ENCODE results near the gene DECR2. TPM values are rescaled to one million over a fixed set of nuclear protein-coding genes. Genes with fewer than 3 reads are reported as not detected.
"Not testable (repeated sequence)": the region's sequence is repeated elsewhere in the genome, so short reads cannot be mapped to it uniquely, and the experiment has no call there.

DECR2 gene
- total and polyA plus RNA-seq, 9 of the 15 experiments (the other 6 are each of a cell fraction or from before 2014, with no cell fraction given): 1.0 to 31.9 (median 10.3) TPM

DNA sequence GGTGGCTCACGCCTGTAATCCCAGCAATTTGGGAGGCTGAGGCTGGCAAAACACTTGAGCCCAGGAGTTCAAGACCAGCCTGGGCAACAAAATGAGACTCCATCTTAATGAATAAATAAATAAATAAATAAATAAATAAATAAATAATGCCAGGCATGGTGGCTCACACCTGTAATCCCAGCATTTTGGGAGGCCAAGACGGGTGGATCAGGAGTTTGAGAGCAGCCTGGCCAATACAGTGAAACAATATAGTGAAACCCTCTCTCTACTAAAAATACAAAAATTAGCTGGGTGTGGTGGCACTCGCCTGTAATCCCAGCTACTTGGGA, 13.4 kb downstream of the DECR2 start:
- H3K4me3 ChIP-seq; H3K9me3 ChIP-seq (replicated peaks; ENCODE audit: control insufficient read depth, insufficient read depth, low read depth, low read length); FAIRE-seq; H3K79me2 ChIP-seq (ENCODE audit: control insufficient read depth, insufficient read depth, low read length); DNase-seq (ENCODE audit: extremely low read depth in 1 of 4, low spot score in 3 of 4); H3K27ac ChIP-seq (ENCODE audit: extremely low read depth, low read depth, low read length); H3K4me2 ChIP-seq (ENCODE audit: insufficient read depth, low read length); ATAC-seq; CTCF ChIA-PET (ENCODE audit: low intra/inter-chr PET ratio); H4K20me1 ChIP-seq (replicated peaks; ENCODE audit: control insufficient read depth, insufficient read depth, low read length); H3K36me3 ChIP-seq (ENCODE audit: control insufficient read depth, insufficient read depth, low read length); H3K9ac ChIP-seq (ENCODE audit: insufficient read depth in 1 of 2, low read depth in 2 of 2, low read length in 2 of 2); in situ Hi-C loops (cut with MboI); H2AFZ ChIP-seq (ENCODE audit: low read depth, low read length); H3K27me3 ChIP-seq (ENCODE audit: control insufficient read depth in 2 of 2, insufficient read depth in 2 of 2, low read length in 2 of 2); intact Hi-C loops (cut with micrococcal nuclease); H3K9me1 ChIP-seq (ENCODE audit: control insufficient read depth, insufficient read depth, low read length); BruUV-seq (replicated peaks): not testable (repeated sequence)
- peaks cover 0 to 32% of the 10 kb centered on the region in 2 experiments; a peak in 2 of 5 replicates for H3K4me1 ChIP-seq (replicated peaks in 1 of 2; ENCODE audit: control insufficient read depth in 2 of 2, insufficient read depth in 2 of 2, low read length in 2 of 2)
- POLR2A ChIA-PET: interaction anchor here (2.7 kb wide), 1 partner anchor 9 kb away, joined by 13 read pairs; the partner anchor contains the start of gene RAB11FIP3
- 96% methylated on average over 3 of the region's 3 CpGs for WGBS (ENCODE audit: insufficient coverage, low coverage, missing lambda C conversion rate)

GRCh38 chr16:422179-422578, 20.5 kb downstream of the DECR2 start:
- H3K9me1 ChIP-seq (ENCODE audit: control insufficient read depth, insufficient read depth, low read length); H3K9ac ChIP-seq (ENCODE audit: insufficient read depth in 1 of 2, low read depth in 2 of 2, low read length in 2 of 2); H3K79me2 ChIP-seq (ENCODE audit: control insufficient read depth, insufficient read depth, low read length); ATAC-seq; H3K4me3 ChIP-seq; H3K36me3 ChIP-seq (ENCODE audit: control insufficient read depth, insufficient read depth, low read length); H2AFZ ChIP-seq (ENCODE audit: low read depth, low read length); H3K9me3 ChIP-seq (replicated peaks; ENCODE audit: control insufficient read depth, insufficient read depth, low read depth, low read length); H3K27ac ChIP-seq (ENCODE audit: extremely low read depth, low read depth, low read length); H3K4me2 ChIP-seq (ENCODE audit: insufficient read depth, low read length); FAIRE-seq; in situ Hi-C loops (cut with MboI); CTCF ChIA-PET (ENCODE audit: low intra/inter-chr PET ratio); H3K27me3 ChIP-seq (ENCODE audit: control insufficient read depth in 2 of 2, insufficient read depth in 2 of 2, low read length in 2 of 2); H4K20me1 ChIP-seq (replicated peaks; ENCODE audit: control insufficient read depth, insufficient read depth, low read length); BruUV-seq (replicated peaks): not testable (repeated sequence)
- peak in 1 of 4 experiments; percentile 21 for DNase-seq (ENCODE audit: extremely low read depth in 1 of 4, low spot score in 3 of 4)
- WGBS (ENCODE audit: insufficient coverage, low coverage, missing lambda C conversion rate): 66% methylated on average over 10 of the region's 13 CpGs
- TF ChIP-seq, protein P1, sequence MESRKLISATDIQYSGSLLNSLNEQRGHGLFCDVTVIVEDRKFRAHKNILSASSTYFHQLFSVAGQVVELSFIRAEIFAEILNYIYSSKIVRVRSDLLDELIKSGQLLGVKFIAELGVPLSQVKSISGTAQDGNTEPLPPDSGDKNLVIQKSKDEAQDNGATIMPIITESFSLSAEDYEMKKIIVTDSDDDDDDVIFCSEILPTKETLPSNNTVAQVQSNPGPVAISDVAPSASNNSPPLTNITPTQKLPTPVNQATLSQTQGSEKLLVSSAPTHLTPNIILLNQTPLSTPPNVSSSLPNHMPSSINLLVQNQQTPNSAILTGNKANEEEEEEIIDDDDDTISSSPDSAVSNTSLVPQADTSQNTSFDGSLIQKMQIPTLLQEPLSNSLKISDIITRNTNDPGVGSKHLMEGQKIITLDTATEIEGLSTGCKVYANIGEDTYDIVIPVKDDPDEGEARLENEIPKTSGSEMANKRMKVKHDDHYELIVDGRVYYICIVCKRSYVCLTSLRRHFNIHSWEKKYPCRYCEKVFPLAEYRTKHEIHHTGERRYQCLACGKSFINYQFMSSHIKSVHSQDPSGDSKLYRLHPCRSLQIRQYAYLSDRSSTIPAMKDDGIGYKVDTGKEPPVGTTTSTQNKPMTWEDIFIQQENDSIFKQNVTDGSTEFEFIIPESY (CRISPR knock-in tag; IDR thresholded peaks at IDR 0.05): peak; percentile 33; the same call in 1 of the 2 replicates
- peak; percentile 37; the same call in 1 of the 2 replicates for TF ChIP-seq ZNF384 (IDR thresholded peaks at IDR 0.05; ENCODE audit: low read depth, low read length)
- peak; percentile 87 for TF ChIP-seq EGR1 (conservative IDR thresholded peaks at IDR 0.05)
- POLR2A ChIA-PET: interaction anchor here (1.1 to 1.5 kb wide), 2 partner anchors 20 to 24 kb away, joined by 3 to 4 read pairs; partner anchors contain the start of gene DECR2
- intact Hi-C loops (cut with micrococcal nuclease): loop anchor here (10.0 kb wide), 1 partner anchor 63 kb away; no protein-coding TSS in a partner anchor
- peaks cover 12 to 34% of the 10 kb centered on the region in 2 experiments; a peak in 3 of 5 replicates for H3K4me1 ChIP-seq (replicated peaks in 1 of 2; ENCODE audit: control insufficient read depth in 2 of 2, insufficient read depth in 2 of 2, low read length in 2 of 2)

All from K562 (cell line).